Measurements from ENCODE around the gene NUP58.
A peak's percentile ranks its signal among the peaks of the same experiment; 100 is the strongest.

The NUP58 gene

GRCh38 chr13:25377244-25377962 lies 76.0 kb downstream of the NUP58 start:
- no peak for DNase-seq (ENCODE audit: low spot score)

- peak; percentile 71 for DNase-seq (ENCODE audit: low spot score)
Measured at GRCh38 chr13:25378528-25378927, 77.1 kb downstream of the NUP58 start.

- DNase-seq (ENCODE audit: low spot score), result no peak
Measured at GRCh38 chr13:25379011-25379410, 77.6 kb downstream of the NUP58 start.

GRCh38 chr13:25380082-25380481 lies 78.7 kb downstream of the NUP58 start:
- no peak for DNase-seq (ENCODE audit: low spot score)

GRCh38 chr13:25380741-25381324 lies 79.4 kb downstream of the NUP58 start:
- no peak for DNase-seq (ENCODE audit: low spot score)

- DNase-seq (ENCODE audit: low spot score), result no peak
Measured at GRCh38 chr13:25384758-25385410, 83.5 kb downstream of the NUP58 start.

GRCh38 chr13:25391932-25392331 lies 90.5 kb downstream of the NUP58 start:
- no peak for DNase-seq (ENCODE audit: low spot score)

All from Ammon's horn (tissue), 1 donor.